Measurements from ENCODE around the gene CLRN3. TPM values are rescaled to one million over a fixed set of nuclear protein-coding genes. Genes with fewer than 3 reads are reported as not detected.

The CLRN3 gene
- total RNA-seq, 1 experiment from 2014 or later, result not detected

DNA sequence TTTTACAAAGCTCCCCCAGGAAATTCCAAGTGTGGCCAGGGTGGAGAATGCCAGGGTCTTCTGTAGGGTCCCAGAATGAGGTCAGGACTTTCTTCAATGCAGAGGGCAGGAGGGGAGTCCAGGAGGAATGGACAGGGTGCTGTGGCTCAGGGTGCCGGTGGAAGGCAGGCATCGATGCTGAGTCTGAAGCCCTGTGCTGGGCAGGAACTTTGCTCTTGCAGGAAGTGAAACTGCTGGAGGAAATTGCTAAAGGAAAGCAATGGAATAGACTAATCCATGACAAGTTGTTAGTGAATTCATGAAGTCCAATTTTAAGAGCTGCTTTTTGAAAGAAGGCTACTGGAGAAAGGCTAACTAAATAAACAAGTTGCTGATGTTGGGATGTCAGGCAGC, 29.0 kb upstream of the CLRN3 start:
- H3K9me3 Mint-ChIP-seq (ENCODE audit: unreplicated experiment), result no peaks in the 10 kb centered on the region
- TF ChIP-seq, protein P1, sequence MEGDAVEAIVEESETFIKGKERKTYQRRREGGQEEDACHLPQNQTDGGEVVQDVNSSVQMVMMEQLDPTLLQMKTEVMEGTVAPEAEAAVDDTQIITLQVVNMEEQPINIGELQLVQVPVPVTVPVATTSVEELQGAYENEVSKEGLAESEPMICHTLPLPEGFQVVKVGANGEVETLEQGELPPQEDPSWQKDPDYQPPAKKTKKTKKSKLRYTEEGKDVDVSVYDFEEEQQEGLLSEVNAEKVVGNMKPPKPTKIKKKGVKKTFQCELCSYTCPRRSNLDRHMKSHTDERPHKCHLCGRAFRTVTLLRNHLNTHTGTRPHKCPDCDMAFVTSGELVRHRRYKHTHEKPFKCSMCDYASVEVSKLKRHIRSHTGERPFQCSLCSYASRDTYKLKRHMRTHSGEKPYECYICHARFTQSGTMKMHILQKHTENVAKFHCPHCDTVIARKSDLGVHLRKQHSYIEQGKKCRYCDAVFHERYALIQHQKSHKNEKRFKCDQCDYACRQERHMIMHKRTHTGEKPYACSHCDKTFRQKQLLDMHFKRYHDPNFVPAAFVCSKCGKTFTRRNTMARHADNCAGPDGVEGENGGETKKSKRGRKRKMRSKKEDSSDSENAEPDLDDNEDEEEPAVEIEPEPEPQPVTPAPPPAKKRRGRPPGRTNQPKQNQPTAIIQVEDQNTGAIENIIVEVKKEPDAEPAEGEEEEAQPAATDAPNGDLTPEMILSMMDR (IDR thresholded peaks at IDR 0.05; ENCODE audit: unreplicated experiment), result no peak
- ChIA-PET CTCF (interaction anchor here (0.9 to 7.4 kb wide), 6 partner anchors 12 to 208 kb away, joined by 3 to 55 read pairs (median 6); partner anchors contain the start of gene PTPRE), POLR2A (interaction anchor here (0.8 to 1.5 kb wide), 4 partner anchors 15 to 916 kb away, joined by 3 to 5 read pairs (median 4); partner anchors contain the start of gene PTPRE)
- peaks cover 26% of the 10 kb centered on the region for H3K4me1 Mint-ChIP-seq (ENCODE audit: insufficient read depth, unreplicated experiment)
- H3K27ac Mint-ChIP-seq (ENCODE audit: low read depth, unreplicated experiment), result no peak overlapping the region
- BruUV-seq (replicated peaks), result no TSS peak
- no peaks in the 10 kb centered on the region for H3K36me3 Mint-ChIP-seq (ENCODE audit: insufficient read depth, unreplicated experiment)
- no peak for DNase-seq (ENCODE audit: unreplicated experiment)
- intact Hi-C loops (cut with micrococcal nuclease), result no loop called here
- H3K4me3 Mint-ChIP-seq (ENCODE audit: unreplicated experiment), result no peak overlapping the region
- no peaks in the 10 kb centered on the region for H3K27me3 Mint-ChIP-seq (ENCODE audit: insufficient read depth, unreplicated experiment)

DNA sequence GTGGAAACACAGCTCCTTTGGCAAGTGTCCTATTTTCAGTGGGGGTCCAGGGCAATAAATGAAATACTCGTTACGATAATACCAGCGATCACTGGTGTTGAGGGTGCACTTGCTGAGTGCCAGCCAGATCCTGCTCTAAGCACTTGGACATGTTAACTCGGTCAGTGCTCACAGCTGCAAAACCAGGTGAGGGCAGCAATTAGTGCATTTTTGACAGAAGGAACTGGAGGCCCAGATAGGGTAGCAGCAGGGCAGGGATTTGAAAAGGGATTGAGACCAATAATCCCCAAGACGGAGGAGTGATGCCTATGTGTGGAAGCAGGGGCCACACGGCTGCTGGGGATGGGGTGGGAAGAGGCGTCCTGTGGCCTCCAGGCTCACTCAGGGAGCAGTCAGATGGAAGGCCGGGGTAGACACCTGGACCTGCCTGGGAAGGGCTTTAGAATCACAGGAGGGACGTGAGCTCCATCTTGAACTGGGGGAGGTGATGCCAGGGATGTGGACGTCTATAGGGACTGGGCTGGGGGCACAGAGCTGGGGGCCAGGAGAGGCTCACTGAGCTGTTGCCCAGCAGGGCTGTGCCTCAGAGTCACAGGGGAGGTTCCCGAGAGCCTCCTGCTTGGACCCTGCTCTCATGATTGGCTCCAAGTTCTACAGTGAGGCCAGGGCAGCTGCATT, 28.5 kb upstream of the CLRN3 start:
- Mint-ChIP-seq H3K27ac (ENCODE audit: low read depth, unreplicated experiment) (no peak overlapping the region), H3K36me3 (ENCODE audit: insufficient read depth, unreplicated experiment) (no peaks in the 10 kb centered on the region), H3K27me3 (ENCODE audit: insufficient read depth, unreplicated experiment) (no peaks in the 10 kb centered on the region), H3K4me1 (ENCODE audit: insufficient read depth, unreplicated experiment) (peaks cover 26% of the 10 kb centered on the region), H3K9me3 (ENCODE audit: unreplicated experiment) (no peaks in the 10 kb centered on the region), H3K4me3 (ENCODE audit: unreplicated experiment) (no peak overlapping the region)
- no peak for DNase-seq (ENCODE audit: unreplicated experiment)
- POLR2A ChIA-PET, result interaction anchor here (0.8 to 1.3 kb wide), 2 partner anchors 70 to 917 kb away, joined by 3 to 4 read pairs; no protein-coding TSS in a partner anchor
- TF ChIP-seq, protein P1 (IDR thresholded peaks at IDR 0.05; ENCODE audit: unreplicated experiment), result no peak
- CTCF ChIA-PET, result interaction anchor here (0.9 to 7.4 kb wide), 6 partner anchors 15 to 159 kb away, joined by 4 to 55 read pairs (median 6); partner anchors contain the start of gene PTPRE
- intact Hi-C loops (cut with micrococcal nuclease), result no loop called here
- BruUV-seq (replicated peaks), result no TSS peak

DNA sequence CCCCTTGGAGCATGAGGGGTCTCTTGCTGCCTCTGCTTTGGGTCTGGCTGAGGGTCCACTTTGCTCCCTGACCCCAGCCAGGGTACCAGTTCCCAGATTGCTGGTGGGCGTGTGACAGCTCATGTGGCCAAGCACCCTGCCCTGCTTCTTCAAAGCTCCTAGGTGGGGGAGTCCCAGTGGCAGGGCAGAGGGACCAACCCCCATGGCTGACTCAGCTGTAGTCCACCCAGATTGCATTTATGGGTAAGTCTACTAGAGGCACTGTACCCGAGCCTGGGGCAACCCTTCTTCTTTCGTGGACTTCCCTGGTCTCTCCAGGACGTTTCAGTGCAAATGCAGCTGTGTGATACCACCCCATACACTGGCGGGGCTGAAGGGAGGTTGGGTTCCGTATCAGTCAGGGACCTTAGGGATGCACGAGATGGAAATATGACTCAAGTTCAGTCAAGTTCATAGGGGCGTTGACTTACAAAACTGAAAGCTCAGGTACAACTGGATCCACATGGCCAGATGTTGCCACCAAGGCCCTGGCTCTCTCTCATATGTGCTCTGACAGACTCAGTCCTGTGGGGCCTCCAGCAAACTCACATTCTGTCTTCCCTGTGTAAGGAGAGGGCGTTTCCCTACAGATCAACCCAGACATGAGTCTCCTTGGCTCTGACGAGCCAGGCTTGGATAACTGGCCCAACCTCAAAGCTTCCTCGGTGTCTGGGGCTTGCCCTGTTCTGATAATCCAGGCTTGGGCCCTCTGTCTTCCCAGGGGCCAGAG, 27.7 kb upstream of the CLRN3 start:
- ChIA-PET POLR2A (interaction anchor here (1.1 kb wide), 1 partner anchor 71 kb away, joined by 3 read pairs; no protein-coding TSS in a partner anchor), CTCF (interaction anchor here (0.6 to 7.4 kb wide), 5 partner anchors 14 to 210 kb away, joined by 3 to 55 read pairs (median 5); partner anchors contain the start of gene PTPRE)
- H3K9me3 Mint-ChIP-seq (ENCODE audit: unreplicated experiment), result no peaks in the 10 kb centered on the region
- H3K27ac Mint-ChIP-seq (ENCODE audit: low read depth, unreplicated experiment), result no peak overlapping the region
- no TSS peak for BruUV-seq (replicated peaks)
- TF ChIP-seq, protein P1 (IDR thresholded peaks at IDR 0.05; ENCODE audit: unreplicated experiment), result no peak
- H3K4me3 Mint-ChIP-seq (ENCODE audit: unreplicated experiment), result no peak overlapping the region
- H3K27me3 Mint-ChIP-seq (ENCODE audit: insufficient read depth, unreplicated experiment), result no peaks in the 10 kb centered on the region
- DNase-seq (ENCODE audit: unreplicated experiment), result no peak
- intact Hi-C loops (cut with micrococcal nuclease), result no loop called here
- peaks cover 26% of the 10 kb centered on the region for H3K4me1 Mint-ChIP-seq (ENCODE audit: insufficient read depth, unreplicated experiment)
- H3K36me3 Mint-ChIP-seq (ENCODE audit: insufficient read depth, unreplicated experiment), result no peaks in the 10 kb centered on the region
